Upper lobe of right lung (tissue), 1 donor: Measurements from ENCODE around the gene TRIM9. TPM values are rescaled to one million over a fixed set of nuclear protein-coding genes. Genes with fewer than 3 reads are reported as not detected.

Experiments used
- ATAC-seq: fragments of 200-7000 bp; cut with Tn5 transposase; one replicate; pipeline ENCODE4 v1.9.1; 2020; ENCODE audit warnings: mild to moderate bottlenecking, moderate library complexity
- DNase-seq: peaks from one replicate; pipeline ENCODE4 v3.0.0-alpha.2; 2020
- H3K27ac ChIP-seq: fragments of 200-600 bp; one replicate; pipeline ENCODE4 v1.8.0; 2022
- H3K27me3 ChIP-seq: fragments of 200-600 bp; one replicate; pipeline ENCODE4 v1.8.0; 2022; ENCODE audit warnings: mild to moderate bottlenecking
- H3K36me3 ChIP-seq: fragments of 200-600 bp; one replicate; pipeline ENCODE4 v1.8.0; 2022
- H3K4me1 ChIP-seq: fragments of 200-600 bp; one replicate; pipeline ENCODE4 v1.8.0; 2022
- H3K4me3 ChIP-seq: fragments of 200-600 bp; one replicate; pipeline ENCODE4 v1.8.0; 2022; ENCODE audit warnings: mild to moderate bottlenecking
- H3K9me3 ChIP-seq: fragments of 200-600 bp; one replicate; pipeline ENCODE4 v1.8.0; 2022
- CTCF ChIP-seq: fragments of 200-600 bp; IDR thresholded peaks from one replicate; pipeline ENCODE4 v1.8.0; 2022; ENCODE audit warnings: antibody characterized with exemption
- intact Hi-C: fragments of 100-400 bp; cut with DNase I; formaldehyde crosslinking; loops from one replicate; pipeline ENCODE4 v1.11.0; 2022
- total RNA-seq: library from RNA; stranded (reverse); fragmentation: NEBNext Ultra II Directional; extraction: Animal tissue kit (Norgen Biotek cat#: 25700); gene quantifications from one replicate; pipeline ENCODE4 v1.2.1, GENCODE V29; 2021
- donor health status: DM: no; HTN: yes; CAD: no; lungs with severe emphysema.

Gene TRIM9
- total RNA-seq, 1 donor from 2014 or later = 0.32 TPM

- no peak for DNase-seq
These were observed 127.1 kb downstream of the TRIM9 start for GRCh38 chr14:50967790-50968189.

GRCh38 chr14:50967103-50967502 lies 127.8 kb downstream of the TRIM9 start:
- ATAC-seq (no peak), DNase-seq (no peak)
- H3K4me1 ChIP-seq = peaks cover 6% of the 10 kb centered on the region
- intact Hi-C loops = loop anchor here (10.0 kb wide), 1 partner anchor 248 kb away; no protein-coding TSS in a partner anchor
- TF ChIP-seq CTCF = no peak
- no peaks in the 10 kb centered on the region for H3K9me3 ChIP-seq
- H3K27ac ChIP-seq = no peak overlapping the region
- no peak overlapping the region for H3K4me3 ChIP-seq
- no peaks in the 10 kb centered on the region for H3K36me3 ChIP-seq
- no peaks in the 10 kb centered on the region for H3K27me3 ChIP-seq

More at GRCh38 chr14:50967790-50968189, 127.1 kb downstream of the TRIM9 start:
- H3K9me3 ChIP-seq = no peaks in the 10 kb centered on the region
- no peak for TF ChIP-seq CTCF
- H3K4me3 ChIP-seq = no peak overlapping the region
- ATAC-seq = peak; percentile 72
- H3K27me3 ChIP-seq = no peaks in the 10 kb centered on the region
- intact Hi-C loops = loop anchor here (10.0 kb wide), 1 partner anchor 247 kb away; no protein-coding TSS in a partner anchor
- H3K36me3 ChIP-seq = no peaks in the 10 kb centered on the region
- no peak overlapping the region for H3K27ac ChIP-seq
- H3K4me1 ChIP-seq = peaks cover 5% of the 10 kb centered on the region

GRCh38 chr14:50964683-50965390 lies 130.1 kb downstream of the TRIM9 start:
- DNase-seq (no peak), ATAC-seq (no peak)
- H3K27me3 ChIP-seq = no peaks in the 10 kb centered on the region
- H3K9me3 ChIP-seq = no peaks in the 10 kb centered on the region
- H3K4me1 ChIP-seq = peaks cover 12% of the 10 kb centered on the region
- intact Hi-C loops = loop anchor here (10.0 kb wide), 1 partner anchor 250 kb away; no protein-coding TSS in a partner anchor
- H3K36me3 ChIP-seq = no peaks in the 10 kb centered on the region
- no peak overlapping the region for H3K4me3 ChIP-seq
- H3K27ac ChIP-seq = no peak overlapping the region
- TF ChIP-seq CTCF = no peak

GRCh38 chr14:50963919-50964318 lies 131.0 kb downstream of the TRIM9 start:
- no peak for DNase-seq
- no peak for TF ChIP-seq CTCF
- no peak for ATAC-seq
- Histone ChIP-seq H3K27ac (no peak overlapping the region), H3K9me3 (no peaks in the 10 kb centered on the region), H3K27me3 (no peaks in the 10 kb centered on the region), H3K4me1 (peaks cover 12% of the 10 kb centered on the region), H3K36me3 (no peaks in the 10 kb centered on the region), H3K4me3 (no peak overlapping the region)
- intact Hi-C loops = loop anchor here (10.0 kb wide), 1 partner anchor 251 kb away; no protein-coding TSS in a partner anchor

- TF ChIP-seq CTCF = no peak
- H3K36me3 ChIP-seq = no peaks in the 10 kb centered on the region
- H3K27ac ChIP-seq = no peak overlapping the region
- H3K27me3 ChIP-seq = no peaks in the 10 kb centered on the region
- no peak overlapping the region for H3K4me3 ChIP-seq
- peaks cover 12% of the 10 kb centered on the region for H3K4me1 ChIP-seq
- intact Hi-C loops = loop anchor here (10.0 kb wide), 1 partner anchor 253 kb away; no protein-coding TSS in a partner anchor
- ATAC-seq = no peak
- H3K9me3 ChIP-seq = no peaks in the 10 kb centered on the region
- no peak for DNase-seq
These were observed 133.2 kb downstream of the TRIM9 start for GRCh38 chr14:50961605-50962221.
